Iris pigment epithelial cell (primary cell): Measurements from ENCODE around the gene TTBK1.
"Not testable (repeated sequence)": the region's sequence is repeated elsewhere in the genome, so short reads cannot be mapped to it uniquely, and the experiment has no call there.

ENCODE experiments used
- DNase-seq: peaks from one replicate; pipeline ENCODE4 v3.0.0-alpha.2; 2011; ENCODE audit warnings: low read depth

TTBK1 gene

DNA sequence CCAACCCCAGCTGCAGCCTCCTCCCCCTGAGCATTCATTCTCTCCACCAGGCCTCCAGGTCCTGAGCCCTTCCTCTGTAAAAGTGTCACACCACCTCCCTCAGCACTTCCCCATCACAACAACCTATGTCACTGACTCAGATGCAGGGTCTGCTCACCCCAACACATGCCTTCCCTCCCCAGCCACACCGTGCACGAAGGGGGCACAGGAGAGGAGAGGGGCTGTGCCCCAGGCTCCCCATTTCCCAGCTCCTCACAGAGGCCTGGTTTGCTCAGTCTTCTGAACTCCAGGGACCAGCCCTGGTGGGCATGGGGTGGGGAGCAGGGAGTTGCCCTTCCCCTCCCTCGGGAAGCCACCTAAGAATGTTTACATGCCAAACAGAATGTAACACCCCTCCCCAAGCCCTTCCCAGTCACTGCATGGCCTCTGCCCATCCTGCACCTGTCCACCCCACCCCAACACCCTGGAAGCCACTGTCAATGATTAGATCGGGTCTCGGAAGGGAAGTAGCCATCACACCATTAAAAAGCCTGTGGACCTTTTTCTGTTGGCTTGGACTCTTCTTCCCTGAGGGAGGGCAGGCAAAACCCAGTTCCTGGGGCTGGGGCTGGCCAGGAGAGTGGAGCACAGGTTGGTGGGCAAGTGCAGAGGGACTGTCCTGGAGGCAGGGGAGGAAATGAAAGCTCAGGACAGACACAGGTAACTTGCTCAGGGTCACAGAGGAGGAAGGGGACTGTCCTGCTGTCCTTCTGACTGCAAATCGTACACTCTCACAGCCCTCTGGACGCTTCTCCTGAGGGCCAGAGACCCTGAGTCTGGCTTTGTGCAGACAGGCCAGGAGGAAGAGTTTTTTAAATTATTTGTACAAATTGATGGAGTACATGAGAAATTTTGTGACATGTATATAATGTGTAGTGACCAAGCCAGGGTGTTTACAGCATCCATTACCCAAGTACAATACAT lies 44.7 kb downstream of the TTBK1 start:
- DNase-seq: no peak

- DNase-seq: no peak
Observed at GRCh38 chr6:43290339-43290904, 47.1 kb downstream of the TTBK1 start.

GRCh38 chr6:43290905-43291355 lies 47.6 kb downstream of the TTBK1 start:
- DNase-seq: no peak

DNA sequence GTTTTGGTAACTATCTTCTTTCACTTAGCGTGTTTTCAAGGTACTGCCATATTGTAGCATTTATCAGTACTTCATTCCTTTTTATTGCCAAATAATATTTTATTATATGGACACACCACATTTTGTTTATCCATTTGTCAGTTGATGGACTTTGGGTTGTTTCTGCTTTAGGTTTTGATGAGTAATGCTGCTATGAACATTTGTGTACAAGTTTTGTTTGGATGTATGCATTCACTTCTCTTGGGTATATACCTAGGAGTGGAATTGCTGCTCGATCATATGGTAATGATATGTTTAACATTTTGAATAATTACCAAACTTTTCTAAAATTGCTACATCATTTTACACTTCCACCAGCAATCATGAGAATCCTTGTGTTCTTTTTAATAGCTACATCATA lies 48.4 kb downstream of the TTBK1 start:
- DNase-seq: no peak

DNA sequence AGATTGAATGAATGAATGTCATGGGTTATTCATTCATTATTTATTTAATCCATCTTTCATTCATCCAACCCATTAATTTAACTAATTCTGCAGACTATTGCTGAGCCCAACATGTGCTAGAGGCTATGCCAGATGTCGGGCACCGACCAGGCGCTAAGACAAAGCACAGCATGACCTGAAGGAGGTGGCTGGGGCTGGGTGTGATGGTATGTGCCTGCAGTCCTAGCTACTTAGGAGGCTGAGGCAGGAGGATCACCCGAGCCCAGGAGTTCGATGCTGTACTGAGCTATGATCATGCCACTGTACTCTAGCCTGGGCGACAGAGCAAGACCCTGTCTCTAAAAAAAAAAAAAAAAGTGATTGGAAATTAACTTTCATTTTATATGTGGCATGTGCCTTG lies 49.1 kb downstream of the TTBK1 start:
- no peak for DNase-seq

- DNase-seq: no peak
Observed at GRCh38 chr6:43292763-43293318, 49.6 kb downstream of the TTBK1 start.

DNA sequence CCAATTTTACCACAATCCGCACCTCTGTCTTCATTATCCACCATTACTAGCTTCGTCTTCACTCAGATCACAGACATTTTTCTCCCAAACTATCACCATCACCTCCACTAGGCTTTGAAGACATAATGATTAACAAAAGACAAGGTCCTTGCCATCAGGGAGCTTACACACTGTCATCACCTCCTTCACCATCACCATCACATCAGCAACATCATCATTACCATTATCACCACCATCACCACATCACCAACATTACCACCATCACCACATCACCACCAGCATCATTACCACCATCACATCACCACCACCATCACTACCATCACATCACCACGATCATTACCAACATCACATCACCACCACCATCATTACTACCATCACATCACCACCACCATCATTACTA lies 50.4 kb downstream of the TTBK1 start:
- no peak for DNase-seq

GRCh38 chr6:43294536-43294935 lies 51.3 kb downstream of the TTBK1 start:
- no peak for DNase-seq

- DNase-seq: no peak
Observed at GRCh38 chr6:43295456-43295855, 52.2 kb downstream of the TTBK1 start.

DNA sequence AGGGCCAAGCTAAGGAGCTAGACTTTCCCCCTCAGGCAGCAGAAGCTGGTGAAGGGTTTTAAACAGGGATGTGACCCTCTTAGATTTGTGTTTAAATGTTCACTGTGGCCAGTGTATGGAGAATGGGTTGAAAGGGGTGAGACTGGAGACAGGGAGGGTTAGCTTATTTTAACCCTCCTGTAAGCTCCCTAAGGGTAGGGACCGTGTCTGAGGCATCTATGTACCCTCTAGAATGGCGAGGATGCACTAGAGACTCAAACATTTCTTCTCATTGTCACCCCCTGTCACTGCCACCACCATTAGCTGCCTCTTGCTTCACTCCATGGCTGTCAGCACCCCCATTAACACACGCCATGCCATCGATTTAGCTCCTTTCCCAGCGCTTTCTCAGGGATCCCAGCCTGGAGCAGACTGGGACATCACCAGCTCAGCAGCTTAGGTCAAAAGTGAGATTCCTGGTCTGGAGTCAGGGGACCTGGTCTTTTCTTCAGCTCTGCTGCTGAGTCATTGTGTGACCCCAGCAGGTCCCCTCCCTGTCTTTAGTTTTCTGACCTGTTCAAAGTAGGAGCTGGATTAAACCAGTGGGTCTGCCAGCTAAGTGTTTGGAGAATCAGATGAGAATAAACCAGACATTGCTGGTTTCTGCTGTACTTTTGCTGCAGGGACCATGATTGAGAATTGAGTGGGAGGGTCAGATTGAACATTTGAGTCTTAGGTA lies 53.7 kb downstream of the TTBK1 start:
- DNase-seq: no peak

GRCh38 chr6:43297644-43298564 lies 54.6 kb downstream of the TTBK1 start, which contains the start of gene SLC22A7:
SLC22A7 (plus strand) TSS chr6:43298260; CDS start chr6:43298359, 99 bp downstream.
- DNase-seq: no peak

DNA sequence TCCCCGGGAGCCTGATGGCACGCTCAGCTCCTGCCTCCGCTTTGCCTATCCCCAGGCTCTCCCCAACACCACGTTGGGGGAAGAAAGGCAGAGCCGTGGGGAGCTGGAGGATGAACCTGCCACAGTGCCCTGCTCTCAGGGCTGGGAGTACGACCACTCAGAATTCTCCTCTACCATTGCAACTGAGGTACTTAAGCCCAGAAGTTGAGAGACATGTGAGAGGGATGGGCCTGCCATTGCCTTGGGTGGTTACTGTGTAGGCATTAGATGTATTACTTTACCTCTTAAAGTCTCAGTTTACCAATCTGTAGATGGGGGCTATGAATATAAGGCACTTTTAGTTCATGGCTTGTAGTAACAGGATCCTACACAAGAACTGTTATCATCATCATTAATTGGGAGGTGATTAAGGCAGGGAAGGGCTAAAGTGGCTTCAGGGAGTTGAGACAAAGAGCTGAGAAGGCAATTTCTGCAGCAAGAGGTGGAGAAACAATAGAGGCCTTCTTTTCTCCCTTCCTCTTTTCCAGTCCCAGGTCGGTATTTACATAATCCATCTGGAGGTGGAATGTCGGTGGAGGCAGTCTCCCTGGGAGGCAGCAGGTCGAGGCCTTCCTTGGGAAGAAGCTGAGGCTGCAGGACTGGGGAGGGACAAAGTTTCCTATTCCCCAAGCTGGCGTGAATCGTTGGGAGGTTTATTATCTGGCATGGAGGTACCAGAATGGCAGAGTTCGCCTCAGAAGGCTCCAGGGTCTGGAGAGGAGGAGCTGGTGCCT lies 55.5 kb downstream of the TTBK1 start:
- no peak for DNase-seq

DNA sequence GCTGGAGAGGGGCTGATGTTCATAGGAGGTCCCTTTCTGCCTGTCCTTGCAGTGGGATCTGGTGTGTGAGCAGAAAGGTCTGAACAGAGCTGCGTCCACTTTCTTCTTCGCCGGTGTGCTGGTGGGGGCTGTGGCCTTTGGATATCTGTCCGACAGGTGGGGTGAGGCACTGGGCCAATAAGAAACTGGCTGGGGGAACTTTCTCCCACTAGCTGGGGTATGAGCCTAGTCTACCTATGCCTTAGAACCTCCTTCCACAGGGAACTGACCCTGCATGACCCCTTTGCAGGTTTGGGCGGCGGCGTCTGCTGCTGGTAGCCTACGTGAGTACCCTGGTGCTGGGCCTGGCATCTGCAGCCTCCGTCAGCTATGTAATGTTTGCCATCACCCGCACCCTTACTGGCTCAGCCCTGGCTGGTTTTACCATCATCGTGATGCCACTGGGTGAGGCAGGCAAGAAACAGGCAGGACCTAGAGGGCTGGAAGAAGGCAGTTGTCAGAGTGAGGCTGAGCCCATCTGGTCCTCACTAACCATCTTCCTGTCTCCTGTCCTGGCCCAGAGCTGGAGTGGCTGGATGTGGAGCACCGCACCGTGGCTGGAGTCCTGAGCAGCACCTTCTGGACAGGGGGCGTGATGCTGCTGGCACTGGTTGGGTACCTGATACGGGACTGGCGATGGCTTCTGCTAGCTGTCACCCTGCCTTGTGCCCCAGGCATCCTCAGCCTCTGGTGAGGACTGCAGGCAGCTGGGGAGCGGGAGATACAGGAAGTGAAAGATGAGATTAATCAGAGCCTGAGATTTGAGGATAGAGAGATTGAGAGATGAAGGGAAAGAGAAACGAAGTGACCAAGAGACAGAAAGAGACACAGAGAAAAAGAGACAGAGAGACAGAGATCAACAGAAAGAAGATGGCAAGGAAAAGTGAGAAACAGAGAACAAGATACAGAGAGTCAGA lies 56.3 kb downstream of the TTBK1 start:
- DNase-seq: no peak

GRCh38 chr6:43301081-43301870 lies 58.0 kb downstream of the TTBK1 start:
- no peak for DNase-seq

- no peak for DNase-seq
Observed at GRCh38 chr6:43302126-43302525, 58.8 kb downstream of the TTBK1 start.

- DNase-seq: not testable (repeated sequence)
Observed at GRCh38 chr6:43303006-43303405, 59.7 kb downstream of the TTBK1 start.

DNA sequence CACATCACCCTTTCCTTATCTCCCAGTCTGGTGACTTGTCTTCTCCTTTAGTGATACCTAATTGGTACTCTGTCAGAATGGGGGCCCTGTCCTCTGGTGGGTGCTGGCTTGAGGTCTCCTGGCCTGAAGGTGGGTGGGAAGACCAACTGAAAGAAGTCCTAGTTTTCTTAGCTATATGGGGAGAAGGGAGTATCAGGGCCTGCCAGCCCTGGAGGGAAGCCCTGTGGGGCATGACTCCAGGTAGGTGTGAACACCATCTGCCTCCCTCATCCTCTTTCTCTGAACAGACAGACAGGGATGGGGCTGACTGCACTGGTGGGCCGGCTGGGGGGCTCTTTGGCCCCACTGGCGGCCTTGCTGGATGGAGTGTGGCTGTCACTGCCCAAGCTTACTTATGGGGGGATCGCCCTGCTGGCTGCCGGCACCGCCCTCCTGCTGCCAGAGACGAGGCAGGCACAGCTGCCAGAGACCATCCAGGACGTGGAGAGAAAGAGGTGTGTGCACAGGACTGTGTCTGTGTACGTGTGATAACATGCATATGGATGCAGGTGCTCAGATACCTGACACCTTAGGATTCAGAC lies 60.6 kb downstream of the TTBK1 start:
- no peak for DNase-seq

- DNase-seq: no peak
Observed at GRCh38 chr6:43304361-43304760, 61.1 kb downstream of the TTBK1 start.
